Gastrocnemius medialis (tissue), 4 donors: ENCODE data around the gene SIK3. TPM values are rescaled to one million over a fixed set of nuclear protein-coding genes. Genes with fewer than 3 reads are reported as not detected.

Source experiments
- ATAC-seq, 2 donors: fragments of 150-250 bp; one replicate each; pipeline ENCODE4 v1.9.1; 2016
- DNase-seq, 2 donors: peaks; one replicate each; pipeline ENCODE4 v3.0.0-alpha.2; 2019
- H3K27ac ChIP-seq, 4 donors: fragments of 200-600 bp; sonication (generic); 1 replicate in 1 of 4; 2 replicates in 3 of 4; pipeline ENCODE4 v1.5.1; 2016 to 2018; ENCODE audit warnings: mild to moderate bottlenecking in 2 of 4, moderate library complexity in 1 of 4
- H3K27me3 ChIP-seq, 3 donors: fragments of 200-600 bp; sonication (generic) in 2 of 3; 1 replicate in 1 of 3; 2 replicates in 2 of 3; pipeline versions ENCODE4 v1.5.1 to v1.6.0; 2016 to 2019; ENCODE audit warnings: mild to moderate bottlenecking in 1 of 3, moderate library complexity in 1 of 3
- H3K36me3 ChIP-seq, 2 donors: fragments of 200-600 bp; sonication (generic) in 1 of 2; one replicate each; pipeline ENCODE4 v1.5.1; 2017 to 2018
- H3K4me1 ChIP-seq, 2 donors: fragments of 200-600 bp; sonication (generic) in 1 of 2; one replicate each; pipeline ENCODE4 v1.5.1; 2016 to 2017; ENCODE audit warnings: mild to moderate bottlenecking in 2 of 2
- H3K4me3 ChIP-seq, 4 donors: fragments of 200-600 bp; sonication (generic) in 3 of 4; 1 replicate in 1 of 4; 2 replicates in 3 of 4; pipeline ENCODE4 v1.5.1; 2016 to 2019; ENCODE audit warnings: mild to moderate bottlenecking in 2 of 4
- H3K9me3 ChIP-seq, 3 donors: fragments of 200-600 bp; sonication (generic) in 2 of 3; 1 replicate in 1 of 3; 2 replicates in 2 of 3; pipeline ENCODE4 v1.5.1; 2016 to 2019
- POLR2A ChIP-seq, 2 donors: fragments of 450-650 bp; IDR thresholded peaks; one replicate each; pipeline ENCODE4 v1.6.1; 2017; ENCODE audit warnings: antibody characterized with exemption in 2 of 2, mild to moderate bottlenecking in 2 of 2, moderate library complexity in 2 of 2
- in situ Hi-C, 4 donors: fragments of 200-750 bp; cut with MboI; loops; one replicate each; pipeline versions ENCODE4 v1.15.0 to v1.8.0; 2017; ENCODE audit warnings: low sequenced_read_pairs in 4 of 4
- intact Hi-C: fragments of 100-400 bp; cut with DNase I; formaldehyde crosslinking; loops from one replicate; pipeline ENCODE4 v1.15.1; 2023; ENCODE audit warnings: low total_unique reads
- total RNA-seq, 4 donors: library from RNA; depleted of rRNA; stranded (reverse); fragments of >200 nt; gene quantifications; one replicate each; pipeline versions ENCODE4 v1.1.0 to v1.2.3, GENCODE V29; 2016
- TF ChIP-seq, protein P1 (sequence below), 5 experiments: fragments of 450-650 bp in 3 of 5; fragments of 200-600 bp in 2 of 5; sonication (generic) in 2 of 5; IDR thresholded peaks in 4 of 5; conservative IDR thresholded peaks in 1 of 5; 1 replicate in 4 of 5; 2 replicates in 1 of 5; pipeline ENCODE4 v1.5.1; 2016 to 2019; ENCODE audit warnings: antibody characterized with exemption in 5 of 5, mild to moderate bottlenecking in 3 of 5, moderate library complexity in 3 of 5

The SIK3 gene
- total RNA-seq, 4 donors from 2014 or later: 34.4 to 42.4 (median 37.2) TPM

DNA sequence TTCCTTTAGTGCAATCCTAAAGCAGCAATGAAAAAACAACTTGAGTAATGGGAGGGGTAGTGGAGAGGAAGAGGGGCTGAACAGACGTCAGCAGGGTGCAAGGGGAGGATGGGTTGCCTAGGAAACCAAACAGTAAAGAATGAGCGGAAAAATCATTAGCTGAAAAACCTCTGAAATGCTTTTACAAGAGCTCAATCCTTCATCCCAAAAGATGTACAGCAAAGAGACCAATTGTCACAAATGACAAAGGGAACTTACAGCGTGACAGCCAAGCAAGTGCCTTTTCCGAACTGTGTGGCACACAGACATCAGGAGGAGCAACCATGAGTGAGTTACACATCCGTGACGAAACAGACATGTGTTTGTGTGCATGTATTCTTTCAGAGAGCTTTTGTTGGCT is 104.6 kb downstream of the SIK3 start:
- intact Hi-C loops (no loop called here), in situ Hi-C loops (no loop called here)
- no peak for TF ChIP-seq POLR2A (IDR thresholded peaks at IDR 0.05)
- TF ChIP-seq, protein P1, sequence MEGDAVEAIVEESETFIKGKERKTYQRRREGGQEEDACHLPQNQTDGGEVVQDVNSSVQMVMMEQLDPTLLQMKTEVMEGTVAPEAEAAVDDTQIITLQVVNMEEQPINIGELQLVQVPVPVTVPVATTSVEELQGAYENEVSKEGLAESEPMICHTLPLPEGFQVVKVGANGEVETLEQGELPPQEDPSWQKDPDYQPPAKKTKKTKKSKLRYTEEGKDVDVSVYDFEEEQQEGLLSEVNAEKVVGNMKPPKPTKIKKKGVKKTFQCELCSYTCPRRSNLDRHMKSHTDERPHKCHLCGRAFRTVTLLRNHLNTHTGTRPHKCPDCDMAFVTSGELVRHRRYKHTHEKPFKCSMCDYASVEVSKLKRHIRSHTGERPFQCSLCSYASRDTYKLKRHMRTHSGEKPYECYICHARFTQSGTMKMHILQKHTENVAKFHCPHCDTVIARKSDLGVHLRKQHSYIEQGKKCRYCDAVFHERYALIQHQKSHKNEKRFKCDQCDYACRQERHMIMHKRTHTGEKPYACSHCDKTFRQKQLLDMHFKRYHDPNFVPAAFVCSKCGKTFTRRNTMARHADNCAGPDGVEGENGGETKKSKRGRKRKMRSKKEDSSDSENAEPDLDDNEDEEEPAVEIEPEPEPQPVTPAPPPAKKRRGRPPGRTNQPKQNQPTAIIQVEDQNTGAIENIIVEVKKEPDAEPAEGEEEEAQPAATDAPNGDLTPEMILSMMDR (IDR thresholded peaks at IDR 0.05 in 4 of 5, conservative IDR thresholded peaks at IDR 0.05 in 1 of 5): no peak
- Histone ChIP-seq H3K27ac (no peak overlapping the region), H3K36me3 (no peaks in the 10 kb centered on the region), H3K4me3 (no peak overlapping the region), H3K4me1 (peaks cover 33 to 36% of the 10 kb centered on the region in 2 donors), H3K27me3 (no peaks in the 10 kb centered on the region), H3K9me3 (no peaks in the 10 kb centered on the region)
- no peak for ATAC-seq
- DNase-seq: no peak

DNA sequence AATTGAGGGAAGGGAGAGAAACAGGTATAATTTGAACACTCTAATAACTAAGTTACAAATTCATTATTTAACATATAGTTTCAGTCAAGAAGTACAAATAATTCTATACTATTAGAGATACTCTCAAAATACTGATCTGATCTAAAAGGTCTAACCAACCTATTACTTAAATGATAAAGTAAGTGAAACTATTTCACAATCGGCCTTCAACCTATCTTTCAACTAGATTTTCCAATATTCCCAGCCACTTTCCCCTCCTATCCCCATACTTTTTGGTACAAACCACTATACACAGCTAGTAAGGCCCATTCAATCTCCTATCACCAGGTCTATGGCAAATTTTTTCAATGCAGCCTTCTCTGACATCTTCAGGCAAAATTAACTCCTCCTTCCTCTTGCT is 106.7 kb downstream of the SIK3 start:
- H3K9me3 ChIP-seq: no peaks in the 10 kb centered on the region
- no peak for DNase-seq
- no peak for TF ChIP-seq POLR2A (IDR thresholded peaks at IDR 0.05)
- TF ChIP-seq, protein P1 (IDR thresholded peaks at IDR 0.05 in 4 of 5, conservative IDR thresholded peaks at IDR 0.05 in 1 of 5): no peak
- intact Hi-C loops: no loop called here
- in situ Hi-C loops: no loop called here
- H3K27ac ChIP-seq: no peak overlapping the region
- ATAC-seq: no peak
- H3K27me3 ChIP-seq: no peaks in the 10 kb centered on the region
- no peak overlapping the region for H3K4me3 ChIP-seq
- no peaks in the 10 kb centered on the region for H3K36me3 ChIP-seq
- peaks cover 48 to 52% of the 10 kb centered on the region in 2 donors for H3K4me1 ChIP-seq

DNA sequence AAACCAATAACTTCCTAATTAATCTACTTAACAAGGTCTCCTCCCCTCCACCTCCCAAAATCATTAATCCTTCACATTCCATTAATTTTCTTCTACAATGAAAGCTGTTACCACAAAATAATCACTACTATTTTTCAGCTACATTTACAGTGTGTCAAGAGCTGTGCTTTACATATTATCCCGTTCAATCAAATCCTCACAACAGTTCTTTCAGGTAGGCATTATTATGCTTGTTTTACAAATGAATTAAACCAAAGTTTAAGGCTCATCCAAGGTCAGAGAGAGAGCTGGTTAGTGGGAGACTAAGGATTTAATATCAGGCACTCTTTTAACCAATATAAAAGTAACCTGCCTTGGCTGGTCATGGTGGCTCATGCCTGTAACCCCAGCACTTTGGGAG is 107.4 kb downstream of the SIK3 start:
- Histone ChIP-seq H3K27ac (no peak overlapping the region), H3K27me3 (no peaks in the 10 kb centered on the region), H3K36me3 (no peaks in the 10 kb centered on the region), H3K9me3 (no peaks in the 10 kb centered on the region), H3K4me1 (peaks cover 55 to 59% of the 10 kb centered on the region in 2 donors), H3K4me3 (no peak overlapping the region)
- in situ Hi-C loops: no loop called here
- TF ChIP-seq, protein P1 (IDR thresholded peaks at IDR 0.05 in 4 of 5, conservative IDR thresholded peaks at IDR 0.05 in 1 of 5): no peak
- no peak for TF ChIP-seq POLR2A (IDR thresholded peaks at IDR 0.05)
- intact Hi-C loops: no loop called here
- DNase-seq (no peak), ATAC-seq (no peak)

DNA sequence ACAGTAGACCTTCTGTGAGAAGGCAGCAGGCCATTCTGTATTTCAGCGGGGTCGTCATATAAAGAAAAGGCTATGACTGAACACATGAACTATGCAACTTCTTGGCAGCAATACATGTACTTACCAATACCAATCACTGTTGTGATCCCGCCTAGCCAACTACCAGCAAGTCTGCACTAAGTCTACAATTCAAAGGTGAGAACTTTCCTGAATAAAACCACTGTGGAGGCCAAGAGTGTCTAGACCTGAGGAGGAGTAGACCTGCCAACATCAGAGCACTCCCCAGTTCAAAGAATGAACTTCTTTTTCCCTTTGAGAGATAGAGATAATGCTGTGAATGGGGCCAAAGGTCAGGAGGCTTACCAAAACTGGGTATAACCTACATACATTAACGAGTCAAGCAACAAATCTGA is 108.2 kb downstream of the SIK3 start:
- no peak overlapping the region for H3K4me3 ChIP-seq
- peaks cover 55 to 64% of the 10 kb centered on the region in 2 donors for H3K4me1 ChIP-seq
- in situ Hi-C loops: no loop called here
- no peaks in the 10 kb centered on the region for H3K9me3 ChIP-seq
- intact Hi-C loops: no loop called here
- peak overlapping the region; percentile 24 to 61 (median 28) for H3K27ac ChIP-seq
- no peak for TF ChIP-seq POLR2A (IDR thresholded peaks at IDR 0.05)
- TF ChIP-seq, protein P1 (IDR thresholded peaks at IDR 0.05 in 4 of 5, conservative IDR thresholded peaks at IDR 0.05 in 1 of 5): no peak
- ATAC-seq (no peak), DNase-seq (no peak)
- no peaks in the 10 kb centered on the region for H3K27me3 ChIP-seq
- no peaks in the 10 kb centered on the region for H3K36me3 ChIP-seq

DNA sequence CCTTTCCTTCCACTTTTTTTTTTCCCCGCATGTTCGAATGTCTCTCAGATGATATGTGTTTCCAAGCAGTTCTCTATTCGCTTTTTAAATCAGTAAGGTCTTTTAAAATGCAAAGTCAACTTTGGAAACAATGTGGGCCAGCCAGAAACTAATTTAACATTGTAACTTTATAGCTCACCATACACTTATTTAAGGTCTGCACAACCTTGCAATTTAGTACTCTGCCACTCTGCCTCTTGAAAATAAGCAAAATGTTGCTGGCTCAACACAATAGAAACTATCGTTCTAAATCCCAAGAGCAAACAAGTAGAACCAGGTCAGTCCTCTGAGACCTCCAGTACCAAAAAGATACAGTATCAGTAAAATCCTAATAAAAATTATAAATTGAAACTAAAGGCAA is 109.0 kb downstream of the SIK3 start:
- intact Hi-C loops (loop anchor here (5.0 kb wide), 2 partner anchors 53 to 108 kb away; partner anchors contain the start of gene SIK3), in situ Hi-C loops (no loop called here)
- DNase-seq (no peak), ATAC-seq (no peak)
- Histone ChIP-seq H3K9me3 (no peaks in the 10 kb centered on the region), H3K36me3 (no peaks in the 10 kb centered on the region), H3K4me3 (no peak overlapping the region), H3K27ac (peak overlapping the region in 3 of 4 donors; percentile 25 to 61 (median 28)), H3K4me1 (peaks cover 57 to 70% of the 10 kb centered on the region in 2 donors), H3K27me3 (no peaks in the 10 kb centered on the region)
- no peak for TF ChIP-seq POLR2A (IDR thresholded peaks at IDR 0.05)
- TF ChIP-seq, protein P1 (IDR thresholded peaks at IDR 0.05 in 4 of 5, conservative IDR thresholded peaks at IDR 0.05 in 1 of 5): no peak
